H9 (cell line): Measurements from ENCODE around the gene ACOT7. TPM values are rescaled to one million over a fixed set of nuclear protein-coding genes. Genes with fewer than 3 reads are reported as not detected.

ENCODE experiments used
- DNase-seq: peaks from one replicate; pipeline ENCODE4 v3.0.0-alpha.2; 2017
- H2AFZ ChIP-seq: one replicate; pipeline ENCODE4 v1.6.1; 2013; ENCODE audit warnings: mild to moderate bottlenecking, low read length, control low read depth, moderate library complexity
- H2AK5ac ChIP-seq: 2 replicates; pipeline ENCODE4 v1.6.1; 2013; ENCODE audit warnings: low read length, control low read depth, mixed read lengths; ENCODE audit not compliant: insufficient read length
- H2BK120ac ChIP-seq: one replicate; pipeline ENCODE4 v1.6.1; 2013; ENCODE audit warnings: low read depth, mild to moderate bottlenecking, low read length, control low read depth, inconsistent platforms; ENCODE audit not compliant: poor library complexity, severe bottlenecking
- H2BK12ac ChIP-seq: 2 replicates; pipeline ENCODE4 v1.6.1; 2013; ENCODE audit warnings: low read length, control low read depth, mixed read lengths, low read depth; ENCODE audit not compliant: insufficient read length
- H2BK15ac ChIP-seq: 2 replicates; pipeline ENCODE4 v1.6.1; 2013; ENCODE audit warnings: low read depth, low read length, control low read depth
- H2BK20ac ChIP-seq: one replicate; pipeline ENCODE4 v1.6.1; 2013; ENCODE audit warnings: low read depth, mild to moderate bottlenecking, low read length, control low read depth, inconsistent platforms; ENCODE audit not compliant: poor library complexity, severe bottlenecking
- H2BK5ac ChIP-seq: 2 replicates; pipeline ENCODE4 v1.6.1; 2013; ENCODE audit warnings: low read length, control low read depth, mixed read lengths; ENCODE audit not compliant: insufficient read length
- H3K14ac ChIP-seq: 2 replicates; pipeline ENCODE4 v1.6.1; 2013; ENCODE audit warnings: low read length, control low read depth; ENCODE audit not compliant: insufficient read depth
- H3K18ac ChIP-seq: 2 replicates; pipeline ENCODE4 v1.6.1; 2013; ENCODE audit warnings: low read depth, mild to moderate bottlenecking, mixed read lengths, low read length, control low read depth; ENCODE audit not compliant: insufficient read length
- H3K23ac ChIP-seq: 2 replicates; pipeline ENCODE4 v1.6.1; 2013; ENCODE audit warnings: low read length, control low read depth, mixed read lengths, low read depth; ENCODE audit not compliant: insufficient read length
- H3K23me2 ChIP-seq: 2 replicates; pipeline ENCODE4 v1.6.1; 2013; ENCODE audit warnings: low read depth, mild to moderate bottlenecking, mixed read lengths, low read length, control low read depth; ENCODE audit not compliant: insufficient read length, poor library complexity, severe bottlenecking
- H3K27ac ChIP-seq: 2 replicates; pipeline ENCODE4 v1.5.1; 2013; ENCODE audit warnings: low read length, control low read depth, mixed read lengths, low read depth; ENCODE audit not compliant: insufficient read length
- H3K27me3 ChIP-seq: 2 replicates; pipeline ENCODE4 v1.6.1; 2013; ENCODE audit warnings: low read length, control low read depth, inconsistent platforms; ENCODE audit not compliant: insufficient read depth
- H3K4ac ChIP-seq: 2 replicates; pipeline ENCODE4 v1.6.1; 2013; ENCODE audit warnings: low read depth, mild to moderate bottlenecking, control low read depth, inconsistent platforms, low read length, moderate library complexity
- H3K4me1 ChIP-seq: 2 replicates; pipeline ENCODE4 v1.6.1; 2013; ENCODE audit warnings: low read length, control low read depth, inconsistent platforms; ENCODE audit not compliant: insufficient read depth
- H3K4me2 ChIP-seq: 2 replicates; pipeline ENCODE4 v1.6.1; 2013; ENCODE audit warnings: low read length, control low read depth, mixed read lengths; ENCODE audit not compliant: insufficient read length, insufficient read depth
- H3K56ac ChIP-seq: 2 replicates; pipeline ENCODE4 v1.6.1; 2013; ENCODE audit warnings: low read depth, mild to moderate bottlenecking, mixed read lengths, low read length, control low read depth; ENCODE audit not compliant: insufficient read length
- H3K79me1 ChIP-seq: 2 replicates; pipeline ENCODE4 v1.6.1; 2013; ENCODE audit warnings: low read depth, mild to moderate bottlenecking, moderate library complexity, low read length, control low read depth, inconsistent platforms; ENCODE audit not compliant: insufficient read depth, poor library complexity, severe bottlenecking
- H3K79me2 ChIP-seq: 2 replicates; pipeline ENCODE4 v1.6.1; 2013; ENCODE audit warnings: low read length, control low read depth, inconsistent platforms; ENCODE audit not compliant: insufficient read depth
- H3K9ac ChIP-seq: 2 replicates; pipeline ENCODE4 v1.6.1; 2013; ENCODE audit warnings: low read length, control low read depth, mixed read lengths; ENCODE audit not compliant: insufficient read length; ENCODE audit errors: extremely low read depth
- H3K9me3 ChIP-seq: one replicate; pipeline ENCODE4 v1.6.1; 2013; ENCODE audit warnings: low read depth, low read length, inconsistent platforms; ENCODE audit not compliant: control insufficient read depth
- H3T11ph ChIP-seq: one replicate; pipeline ENCODE4 v1.6.1; 2013; ENCODE audit warnings: mild to moderate bottlenecking, low read length, control low read depth, inconsistent platforms
- H4K20me1 ChIP-seq: one replicate; pipeline ENCODE4 v1.6.1; 2013; ENCODE audit not compliant: control insufficient read depth, insufficient read length, insufficient read depth
- H4K5ac ChIP-seq: 2 replicates; pipeline ENCODE4 v1.6.1; 2013; ENCODE audit warnings: low read depth, mild to moderate bottlenecking, mixed read lengths, low read length, control low read depth; ENCODE audit not compliant: insufficient read length
- H4K8ac ChIP-seq: replicated peaks from 2 replicates; pipeline ENCODE4 v1.6.1; 2013; ENCODE audit warnings: low read length, control low read depth, mixed read lengths, low read depth; ENCODE audit not compliant: insufficient read length
- H4K91ac ChIP-seq: 2 replicates; pipeline ENCODE4 v1.6.1; 2013; ENCODE audit warnings: low read depth, mild to moderate bottlenecking, moderate library complexity, mixed read lengths, low read length, control low read depth; ENCODE audit not compliant: insufficient read length
- H3K27ac Mint-ChIP-seq, 3 experiments: 2 replicates in 2 of 3; 3 replicates in 1 of 3; pipeline ENCODE4 v1.8.0; 2020 to 2021; ENCODE audit warnings: mixed read lengths in 3 of 3, mild to moderate bottlenecking in 1 of 3, moderate library complexity in 1 of 3
- H3K27me3 Mint-ChIP-seq: 2 replicates; pipeline ENCODE4 v1.8.0; 2021; ENCODE audit warnings: low read depth, mild to moderate bottlenecking, moderate library complexity, mixed read lengths
- H3K36me3 Mint-ChIP-seq, 3 experiments: 2 replicates in 2 of 3; 3 replicates in 1 of 3; pipeline ENCODE4 v1.8.0; 2020 to 2021; ENCODE audit warnings: low read depth in 3 of 3, mixed read lengths in 3 of 3; ENCODE audit not compliant: insufficient read depth in 1 of 3
- H3K4me1 Mint-ChIP-seq, 2 experiments: 2 replicates each; pipeline ENCODE4 v1.8.0; 2020; ENCODE audit warnings: mixed read lengths in 2 of 2
- H3K4me3 Mint-ChIP-seq, 2 experiments: 2 replicates in 1 of 2; 3 replicates in 1 of 2; pipeline ENCODE4 v1.8.0; 2020 to 2021; ENCODE audit warnings: mild to moderate bottlenecking in 2 of 2, mixed read lengths in 2 of 2, moderate library complexity in 1 of 2
- H3K9me3 Mint-ChIP-seq, 2 experiments: 2 replicates in 1 of 2; 3 replicates in 1 of 2; pipeline ENCODE4 v1.8.0; 2020; ENCODE audit warnings: mild to moderate bottlenecking in 2 of 2, mixed read lengths in 2 of 2, moderate library complexity in 1 of 2
- CTCF ChIP-seq: fragments of 200-600 bp; sonication (generic); conservative IDR thresholded peaks from 3 replicates; pipeline ENCODE4 v1.8.0; 2021; ENCODE audit warnings: antibody characterized with exemption, mild to moderate bottlenecking
- WGBS: extraction: QIAGEN DNeasy Blood & Tissue Kit; methylation state at CpG from one replicate; pipeline ENCODE4 v1.1.7; 2013; ENCODE audit warnings: missing lambda C conversion rate, low lambda C conversion rate, mixed read lengths; ENCODE audit not compliant: insufficient read length; ENCODE audit errors: extremely low coverage; 5-methylcytosine and 5-hydroxymethylcytosine counted together
- total RNA-seq: library from RNA; stranded (reverse); gene quantifications from 2 replicates; pipeline ENCODE4 v1.2.1, GENCODE V29; 2021

The ACOT7 gene
- total RNA-seq, 1 experiment from 2014 or later: 87.4 TPM

GRCh38 chr1:6338695-6339094 is 54.9 kb downstream of the ACOT7 start:
- H3K27me3 Mint-ChIP-seq: no peaks in the 10 kb centered on the region
- no peak overlapping the region for H3K4ac ChIP-seq
- H2AK5ac ChIP-seq: no peak overlapping the region
- TF ChIP-seq CTCF: no peak
- H2AFZ ChIP-seq: no peak overlapping the region
- H3K14ac ChIP-seq: 0 out of 2 replicates have a peak overlapping the region, but pooled peaks have one; percentile 34
- no peak overlapping the region for H4K91ac ChIP-seq
- H3K18ac ChIP-seq: no peak overlapping the region
- no peak overlapping the region for H2BK20ac ChIP-seq
- no peaks in the 10 kb centered on the region for H3K27me3 ChIP-seq
- H4K5ac ChIP-seq: no peak overlapping the region
- H3K36me3 Mint-ChIP-seq: peaks cover 6 to 12% (median 9%) of the 10 kb centered on the region in 3 experiments; a peak in 6 of 7 replicates
- H3K56ac ChIP-seq: no peak overlapping the region
- DNase-seq: peak; percentile 45
- no peak overlapping the region for H2BK12ac ChIP-seq
- no peaks in the 10 kb centered on the region for H3K79me1 ChIP-seq
- H4K20me1 ChIP-seq: no peaks in the 10 kb centered on the region
- H3T11ph ChIP-seq: no peak overlapping the region
- H3K4me2 ChIP-seq: no peak overlapping the region
- no peak overlapping the region for H3K23ac ChIP-seq
- H3K79me2 ChIP-seq: no peaks in the 10 kb centered on the region; the same call in 1 of the 2 replicates
- H3K27ac Mint-ChIP-seq: peak overlapping the region; percentile 68 to 91 (median 81); a peak in 5 of 7 replicates
- H3K27ac ChIP-seq: no peak overlapping the region
- H3K9me3 ChIP-seq: no peaks in the 10 kb centered on the region
- peak overlapping the region in 1 of 2 experiments; percentile 60; a peak in 2 of 5 replicates for H3K4me3 Mint-ChIP-seq
- no peak overlapping the region for H2BK15ac ChIP-seq
- no peak overlapping the region for H4K8ac ChIP-seq
- H2BK120ac ChIP-seq: no peak overlapping the region
- no CpG with 5 or more reads among the region's 7 CpGs for WGBS
- no peaks in the 10 kb centered on the region for H3K23me2 ChIP-seq
- H3K9me3 Mint-ChIP-seq: no peaks in the 10 kb centered on the region
- peaks cover 21 to 49% of the 10 kb centered on the region in 2 experiments for H3K4me1 Mint-ChIP-seq
- H2BK5ac ChIP-seq: no peak overlapping the region
- peaks cover 3% of the 10 kb centered on the region; the same call in 1 of the 2 replicates for H3K4me1 ChIP-seq
- no peak overlapping the region for H3K9ac ChIP-seq
